ENCODE results near the gene ALX4.

The ALX4 gene

DNA sequence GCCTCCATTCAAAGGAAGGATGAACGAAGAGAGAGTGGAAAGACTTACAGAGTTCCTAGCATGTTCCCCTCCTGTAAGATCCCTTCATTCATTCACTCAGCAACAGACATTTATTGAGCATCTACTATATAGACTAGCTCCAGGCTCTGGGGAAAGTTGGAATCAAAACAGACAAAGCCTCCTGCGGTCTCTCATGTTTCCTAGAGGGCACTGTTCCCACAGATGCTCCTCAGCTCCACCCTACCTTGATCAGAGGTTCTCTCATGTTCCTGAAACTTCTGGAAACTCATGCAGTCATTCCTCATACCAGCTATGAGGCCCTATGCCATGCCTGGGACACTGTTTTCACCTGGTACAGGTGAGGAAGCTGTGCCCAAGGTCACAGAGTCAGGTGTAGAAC lies 11.1 kb downstream of the ALX4 start:
- DNase-seq (ENCODE audit: insufficient read length, low spot score) = no peak
- TF ChIP-seq, protein P1, sequence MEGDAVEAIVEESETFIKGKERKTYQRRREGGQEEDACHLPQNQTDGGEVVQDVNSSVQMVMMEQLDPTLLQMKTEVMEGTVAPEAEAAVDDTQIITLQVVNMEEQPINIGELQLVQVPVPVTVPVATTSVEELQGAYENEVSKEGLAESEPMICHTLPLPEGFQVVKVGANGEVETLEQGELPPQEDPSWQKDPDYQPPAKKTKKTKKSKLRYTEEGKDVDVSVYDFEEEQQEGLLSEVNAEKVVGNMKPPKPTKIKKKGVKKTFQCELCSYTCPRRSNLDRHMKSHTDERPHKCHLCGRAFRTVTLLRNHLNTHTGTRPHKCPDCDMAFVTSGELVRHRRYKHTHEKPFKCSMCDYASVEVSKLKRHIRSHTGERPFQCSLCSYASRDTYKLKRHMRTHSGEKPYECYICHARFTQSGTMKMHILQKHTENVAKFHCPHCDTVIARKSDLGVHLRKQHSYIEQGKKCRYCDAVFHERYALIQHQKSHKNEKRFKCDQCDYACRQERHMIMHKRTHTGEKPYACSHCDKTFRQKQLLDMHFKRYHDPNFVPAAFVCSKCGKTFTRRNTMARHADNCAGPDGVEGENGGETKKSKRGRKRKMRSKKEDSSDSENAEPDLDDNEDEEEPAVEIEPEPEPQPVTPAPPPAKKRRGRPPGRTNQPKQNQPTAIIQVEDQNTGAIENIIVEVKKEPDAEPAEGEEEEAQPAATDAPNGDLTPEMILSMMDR (IDR thresholded peaks at IDR 0.05; ENCODE audit: insufficient read depth, missing control alignments) = no peak
- no peak for FAIRE-seq

DNA sequence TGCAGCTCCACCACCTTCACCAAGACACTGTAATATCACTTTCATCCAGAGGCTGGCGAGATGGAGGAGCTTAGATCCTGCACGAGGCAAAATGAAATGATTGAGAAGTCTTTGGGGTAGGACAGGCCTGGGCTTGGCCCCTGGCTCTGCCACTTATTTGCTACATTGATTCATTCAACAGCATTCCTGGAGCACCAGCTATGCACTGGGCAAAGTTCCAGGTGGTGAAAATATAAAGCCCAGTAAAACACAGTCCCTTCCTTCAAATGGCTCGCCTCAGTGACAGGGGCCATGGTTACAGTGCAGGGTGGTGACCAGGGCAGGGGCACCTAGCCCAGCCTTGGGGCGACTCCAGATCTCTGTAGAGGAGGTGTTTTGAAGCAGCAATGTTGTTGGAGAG lies 19.7 kb downstream of the ALX4 start:
- TF ChIP-seq, protein P1 (IDR thresholded peaks at IDR 0.05; ENCODE audit: insufficient read depth, missing control alignments) = no peak
- FAIRE-seq (no peak), DNase-seq (ENCODE audit: insufficient read length, low spot score) (no peak)

DNA sequence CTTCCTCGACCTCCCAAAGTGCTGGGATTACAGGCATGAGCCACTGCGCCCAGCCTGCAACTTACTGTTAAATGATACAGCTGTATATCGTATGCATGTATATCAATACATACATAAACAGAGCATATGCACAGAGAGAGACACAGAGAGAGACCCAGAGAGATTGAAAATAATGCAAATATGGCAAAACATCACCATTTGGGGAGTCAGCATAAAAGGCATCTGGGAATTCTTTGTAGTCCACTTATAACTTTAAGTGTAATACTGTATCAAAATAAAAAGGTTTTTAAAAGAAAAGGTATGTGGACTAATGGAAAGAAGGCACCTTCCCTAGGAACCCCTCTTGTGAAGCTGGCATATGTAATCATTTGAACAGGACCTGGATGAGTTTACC lies 21.8 kb downstream of the ALX4 start:
- DNase-seq (ENCODE audit: insufficient read length, low spot score) (no peak), FAIRE-seq (no peak)
- TF ChIP-seq, protein P1 (IDR thresholded peaks at IDR 0.05; ENCODE audit: insufficient read depth, missing control alignments) = no peak

DNA sequence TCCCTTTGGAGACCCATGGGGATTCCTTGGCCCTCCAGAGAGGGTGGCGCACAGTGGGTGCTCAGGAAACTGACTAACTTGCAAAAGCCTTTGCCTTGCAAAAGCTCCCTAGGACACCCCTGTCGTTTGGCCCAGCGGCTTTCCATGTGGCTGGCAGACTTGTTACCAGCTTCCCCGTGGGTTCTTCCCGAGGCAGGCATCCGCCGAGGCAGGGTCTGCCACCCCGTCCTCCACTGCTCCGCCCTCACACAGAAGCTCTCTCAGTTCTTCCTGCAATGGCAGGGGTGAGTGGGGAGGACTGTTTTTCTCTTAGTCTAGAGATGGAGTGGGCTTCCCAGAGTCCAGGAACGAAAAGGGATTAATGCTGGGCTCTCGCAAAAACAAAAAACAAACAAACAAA lies 23.0 kb downstream of the ALX4 start:
- no peak for FAIRE-seq
- TF ChIP-seq, protein P1 (IDR thresholded peaks at IDR 0.05; ENCODE audit: insufficient read depth, missing control alignments) = no peak
- DNase-seq (ENCODE audit: insufficient read length, low spot score) = no peak

DNA sequence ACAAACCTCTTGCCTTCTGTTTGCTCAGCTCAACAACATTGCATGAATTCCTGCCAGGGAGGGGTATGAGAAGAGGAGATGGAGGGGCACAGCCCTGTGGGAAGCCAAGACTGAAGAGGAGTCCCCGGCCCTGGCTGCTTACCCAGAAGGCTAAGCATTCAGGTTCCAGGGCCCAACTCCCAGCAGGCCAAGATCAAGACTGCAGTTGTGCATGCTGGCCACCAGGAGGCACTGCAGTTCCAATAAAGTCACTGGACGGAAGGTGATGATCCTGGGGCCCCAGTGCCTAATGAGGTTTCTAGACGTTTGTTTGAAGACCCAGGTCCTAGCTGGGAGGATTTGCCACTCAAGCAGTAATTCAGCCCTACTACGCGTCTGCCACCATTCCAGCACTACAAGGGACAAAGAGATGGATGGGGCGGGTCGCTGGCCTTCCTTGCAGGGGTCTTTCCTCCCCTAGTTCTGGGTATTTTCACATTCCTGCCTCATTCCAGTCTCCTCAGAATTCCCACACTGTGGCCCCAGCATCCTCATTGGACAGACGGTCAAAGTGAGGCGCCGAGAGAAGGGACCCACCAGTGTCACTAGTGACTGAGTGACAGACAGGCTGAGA lies 23.6 kb downstream of the ALX4 start:
- peak; percentile 73 for DNase-seq (ENCODE audit: insufficient read length, low spot score)
- FAIRE-seq = no peak

DNA sequence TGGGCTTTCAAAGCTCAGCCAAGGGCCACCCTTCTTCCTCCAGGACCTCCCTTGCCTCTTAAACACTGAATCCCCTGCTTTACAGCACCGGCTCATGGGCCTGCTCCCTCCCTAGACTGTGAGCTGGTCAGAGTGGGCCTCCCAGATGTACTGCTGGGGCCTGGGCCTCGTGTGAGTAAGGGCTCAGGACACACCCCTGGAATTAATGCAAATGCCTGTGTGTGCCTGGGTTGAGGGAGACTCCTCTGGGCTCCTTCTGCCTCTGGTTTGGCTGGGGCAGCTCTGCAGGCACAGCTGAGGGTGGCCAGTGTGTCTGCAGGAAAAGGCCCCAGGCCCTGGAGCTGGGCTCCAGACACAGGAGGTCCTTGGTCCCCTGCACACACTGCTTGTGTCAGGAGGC lies 24.2 kb downstream of the ALX4 start:
- no peak for FAIRE-seq
- TF ChIP-seq, protein P1 (IDR thresholded peaks at IDR 0.05; ENCODE audit: insufficient read depth, missing control alignments) = no peak
- DNase-seq (ENCODE audit: insufficient read length, low spot score) = no peak

More for the DNA sequence above, 23.6 kb downstream of the ALX4 start:
- TF ChIP-seq, protein P1 (IDR thresholded peaks at IDR 0.05; ENCODE audit: insufficient read depth, missing control alignments) = peak; percentile 95

DNA sequence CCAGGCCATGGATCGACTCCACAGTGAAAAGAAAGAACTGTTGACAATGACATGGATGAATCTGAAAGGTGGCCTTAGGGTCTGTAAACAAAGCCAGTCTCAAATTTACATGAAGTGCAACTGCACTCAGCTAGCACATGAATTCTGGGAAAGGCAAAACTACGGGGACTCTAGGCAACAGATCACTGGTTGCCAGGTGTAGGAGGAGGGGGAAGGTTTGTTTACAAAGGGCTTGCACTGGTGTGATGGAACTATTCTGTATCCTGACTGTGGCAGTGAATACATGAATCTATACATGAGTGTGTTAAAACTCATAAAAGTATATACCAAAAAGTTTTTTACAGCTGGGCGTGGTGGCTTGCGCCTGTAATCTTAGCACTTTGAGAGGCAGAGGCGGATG lies 27.3 kb downstream of the ALX4 start:
- no peak for DNase-seq (ENCODE audit: insufficient read length, low spot score)
- no peak for FAIRE-seq
- TF ChIP-seq, protein P1 (IDR thresholded peaks at IDR 0.05; ENCODE audit: insufficient read depth, missing control alignments) = no peak

Data from D721Med (cell line).